Ascending aorta (tissue), 2 donors: ENCODE results near the gene CNGA3. TPM values are rescaled to one million over a fixed set of nuclear protein-coding genes. Genes with fewer than 3 reads are reported as not detected.

ENCODE experiments used
- DNase-seq, 2 donors: peaks; one replicate each; pipeline ENCODE4 v3.0.0-alpha.2; 2019; ENCODE audit warnings: low spot score in 2 of 2
- H3K27ac ChIP-seq, 2 donors: fragments of 200-600 bp; sonication (generic); one replicate each; pipeline ENCODE4 v1.5.1; 2016 to 2017; ENCODE audit warnings: mild to moderate bottlenecking in 1 of 2
- H3K27me3 ChIP-seq: fragments of 200-600 bp; sonication (generic); one replicate; pipeline ENCODE4 v1.5.1; 2017
- H3K36me3 ChIP-seq, 2 donors: fragments of 200-600 bp; sonication (generic); one replicate each; pipeline ENCODE4 v1.5.1; 2016
- H3K4me1 ChIP-seq, 2 donors: fragments of 200-600 bp; sonication (generic); one replicate each; pipeline ENCODE4 v1.5.1; 2016 to 2017; ENCODE audit warnings: mild to moderate bottlenecking in 1 of 2
- H3K4me3 ChIP-seq, 2 donors: fragments of 200-600 bp; sonication (generic); one replicate each; pipeline ENCODE4 v1.5.1; 2016 to 2017; ENCODE audit warnings: mild to moderate bottlenecking in 1 of 2
- H3K9me3 ChIP-seq, 2 donors: fragments of 200-600 bp; sonication (generic); one replicate each; pipeline ENCODE4 v1.5.1; 2016
- CTCF ChIP-seq, 3 experiments: fragments of 200-600 bp in 2 of 3; fragments of 450-650 bp in 1 of 3; sonication (generic) in 2 of 3; IDR thresholded peaks; one replicate each; pipeline ENCODE4 v1.5.1; 2016 to 2019; ENCODE audit warnings: antibody characterized with exemption in 3 of 3, mild to moderate bottlenecking in 1 of 3, moderate library complexity in 1 of 3
- intact Hi-C: fragments of 100-400 bp; cut with DNase I; formaldehyde crosslinking; loops from one replicate; pipeline ENCODE4 v1.15.1; 2023
- total RNA-seq: library from RNA; depleted of rRNA; stranded (reverse); fragments of >200 nt; gene quantifications from one replicate; pipeline ENCODE4 v1.1.0, GENCODE V29; 2016

The CNGA3 gene
- total RNA-seq, 1 donor from 2014 or later = not detected

GRCh38 chr2:98332989-98333388, 13.3 kb upstream of the CNGA3 start:
- H3K4me1 ChIP-seq = peaks cover 4 to 5% of the 10 kb centered on the region in 2 donors
- intact Hi-C loops = no loop called here
- no peaks in the 10 kb centered on the region for H3K36me3 ChIP-seq
- TF ChIP-seq CTCF (IDR thresholded peaks at IDR 0.05) = no peak
- H3K27me3 ChIP-seq = no peaks in the 10 kb centered on the region
- no peaks in the 10 kb centered on the region for H3K9me3 ChIP-seq
- no peak for DNase-seq
- H3K27ac ChIP-seq = no peak overlapping the region
- no peak overlapping the region for H3K4me3 ChIP-seq

- DNase-seq = no peak
- Histone ChIP-seq H3K27me3 (no peaks in the 10 kb centered on the region), H3K9me3 (peaks cover 0 to 5% of the 10 kb centered on the region in 2 donors), H3K4me1 (peaks cover 4 to 5% of the 10 kb centered on the region in 2 donors), H3K4me3 (no peak overlapping the region), H3K36me3 (no peaks in the 10 kb centered on the region), H3K27ac (peak overlapping the region; percentile 52 to 57)
- intact Hi-C loops = no loop called here
- TF ChIP-seq CTCF (IDR thresholded peaks at IDR 0.05) = no peak
These were observed 12.3 kb upstream of the CNGA3 start for GRCh38 chr2:98333922-98334321.

- H3K9me3 ChIP-seq = peaks cover 0 to 5% of the 10 kb centered on the region in 2 donors
- H3K4me3 ChIP-seq = no peak overlapping the region
- TF ChIP-seq CTCF (IDR thresholded peaks at IDR 0.05) = no peak
- DNase-seq = no peak
- peak overlapping the region; percentile 52 to 57 for H3K27ac ChIP-seq
- H3K27me3 ChIP-seq = no peaks in the 10 kb centered on the region
- intact Hi-C loops = loop anchor here (5.0 kb wide), 1 partner anchor 527 kb away; no protein-coding TSS in a partner anchor
- peaks cover 4 to 5% of the 10 kb centered on the region in 2 donors for H3K4me1 ChIP-seq
- H3K36me3 ChIP-seq = no peaks in the 10 kb centered on the region
These were observed 11.7 kb upstream of the CNGA3 start for GRCh38 chr2:98334439-98335078.

GRCh38 chr2:98335271-98335670, 11.0 kb upstream of the CNGA3 start:
- peaks cover 4 to 5% of the 10 kb centered on the region in 2 donors for H3K4me1 ChIP-seq
- no peak for DNase-seq
- TF ChIP-seq CTCF (IDR thresholded peaks at IDR 0.05) = no peak
- H3K4me3 ChIP-seq = no peak overlapping the region
- H3K27me3 ChIP-seq = no peaks in the 10 kb centered on the region
- intact Hi-C loops = loop anchor here (5.0 kb wide), 1 partner anchor 528 kb away; no protein-coding TSS in a partner anchor
- H3K36me3 ChIP-seq = no peaks in the 10 kb centered on the region
- no peak overlapping the region for H3K27ac ChIP-seq
- peaks cover 0 to 5% of the 10 kb centered on the region in 2 donors for H3K9me3 ChIP-seq

GRCh38 chr2:98341241-98341640, 5.0 kb upstream of the CNGA3 start:
- no peaks in the 10 kb centered on the region for H3K27me3 ChIP-seq
- peaks cover 0 to 5% of the 10 kb centered on the region in 2 donors for H3K9me3 ChIP-seq
- H3K4me3 ChIP-seq = no peak overlapping the region

More at GRCh38 chr2:98341241-98341640, 5.0 kb upstream of the CNGA3 start:
- intact Hi-C loops = no loop called here
- Histone ChIP-seq H3K4me1 (peaks cover 0 to 3% of the 10 kb centered on the region in 2 donors), H3K36me3 (no peaks in the 10 kb centered on the region), H3K27ac (no peak overlapping the region)
- no peak for TF ChIP-seq CTCF (IDR thresholded peaks at IDR 0.05)
- no peak for DNase-seq
